Central memory CD8-positive, alpha-beta T cell (primary cell): ENCODE measurements around the gene DZIP1L.

Experiments
- ATAC-seq: fragments of 150-1000 bp; cut with Tn5 transposase; replicated peaks from 2 replicates; pipeline ENCODE4 v1.10.0; 2022; ENCODE audit warnings: mild to moderate bottlenecking, moderate FRiP score, moderate number of reproducible peaks; ENCODE audit not compliant: poor library complexity, severe bottlenecking; ENCODE audit errors: extremely low read depth
- DNase-seq, 2 donors: peaks; one replicate each; pipeline ENCODE4 v3.0.0; 2021; ENCODE audit warnings: low spot score in 2 of 2
- H3K27ac Mint-ChIP-seq: one replicate; pipeline ENCODE4 v1.8.0; 2022; ENCODE audit warnings: low read depth, mild to moderate bottlenecking, moderate library complexity, mixed read lengths
- H3K27me3 Mint-ChIP-seq: one replicate; pipeline ENCODE4 v1.8.0; 2022; ENCODE audit warnings: mixed read lengths
- H3K36me3 Mint-ChIP-seq: one replicate; pipeline ENCODE4 v1.8.0; 2022; ENCODE audit warnings: mild to moderate bottlenecking, moderate library complexity, mixed read lengths; ENCODE audit not compliant: insufficient read depth
- H3K4me1 Mint-ChIP-seq: one replicate; pipeline ENCODE4 v1.8.0; 2022; ENCODE audit warnings: mixed read lengths
- H3K4me3 Mint-ChIP-seq: one replicate; pipeline ENCODE4 v1.8.0; 2022; ENCODE audit warnings: mild to moderate bottlenecking, moderate library complexity, mixed read lengths
- H3K9me3 Mint-ChIP-seq: one replicate; pipeline ENCODE4 v1.8.0; 2022; ENCODE audit warnings: mixed read lengths

DZIP1L gene

GRCh38 chr3:138078901-138079344 is 36.5 kb downstream of the DZIP1L start:
- DNase-seq (no peak), ATAC-seq (no peak)
- peaks cover 2% of the 10 kb centered on the region for H3K36me3 Mint-ChIP-seq
- H3K4me3 Mint-ChIP-seq, result no peak overlapping the region
- H3K4me1 Mint-ChIP-seq, result peaks cover 16% of the 10 kb centered on the region
- H3K9me3 Mint-ChIP-seq, result no peaks in the 10 kb centered on the region
- H3K27me3 Mint-ChIP-seq, result peaks cover 20% of the 10 kb centered on the region
- no peak overlapping the region for H3K27ac Mint-ChIP-seq

DNA sequence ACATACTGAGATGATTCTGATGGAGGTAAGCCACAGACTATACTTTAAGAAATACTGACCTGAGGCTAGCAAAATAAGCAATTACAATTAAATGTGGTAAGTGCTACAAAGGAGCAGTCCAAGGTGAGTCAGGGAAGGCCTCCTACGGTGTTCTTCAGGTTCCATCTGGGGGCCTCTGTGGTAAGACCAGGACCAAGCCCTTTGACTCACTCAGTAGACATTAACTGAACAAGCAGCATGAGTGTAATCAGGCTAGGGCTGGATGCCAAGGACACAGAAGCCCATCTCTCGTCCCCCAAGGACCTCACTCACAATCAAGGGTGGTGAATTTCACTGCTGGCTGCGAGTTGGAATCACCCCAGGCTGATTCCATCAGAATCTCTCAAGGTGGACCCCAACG is 37.3 kb downstream of the DZIP1L start:
- Mint-ChIP-seq H3K27me3 (peaks cover 20% of the 10 kb centered on the region), H3K9me3 (no peaks in the 10 kb centered on the region), H3K4me3 (no peak overlapping the region), H3K4me1 (peaks cover 13% of the 10 kb centered on the region), H3K27ac (no peak overlapping the region), H3K36me3 (peaks cover under 1% of the 10 kb centered on the region)
- no peak for ATAC-seq
- no peak for DNase-seq

DNA sequence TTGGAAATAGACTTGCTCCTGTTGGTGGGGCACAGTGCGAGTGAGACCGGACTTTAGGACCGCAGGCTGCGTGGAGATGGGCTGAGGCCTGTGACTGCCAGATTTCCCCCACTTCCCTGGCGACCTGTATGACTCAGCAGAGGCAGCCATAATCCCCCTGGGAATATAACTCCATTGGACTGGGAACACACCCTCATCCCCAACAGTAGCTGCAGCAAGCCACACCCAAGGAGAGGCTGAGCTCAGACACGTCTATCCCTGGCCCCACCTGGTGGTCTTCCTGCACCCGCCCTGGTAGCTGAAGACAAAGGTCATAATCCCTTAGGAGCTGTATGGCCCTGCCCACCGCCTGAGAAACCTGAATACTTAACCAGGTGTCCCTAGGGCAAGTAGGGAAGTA is 42.6 kb downstream of the DZIP1L start:
- H3K4me3 Mint-ChIP-seq, result no peak overlapping the region
- ATAC-seq (no peak), DNase-seq (no peak)
- H3K9me3 Mint-ChIP-seq, result no peaks in the 10 kb centered on the region
- peaks cover 49% of the 10 kb centered on the region for H3K27me3 Mint-ChIP-seq
- H3K36me3 Mint-ChIP-seq, result no peaks in the 10 kb centered on the region
- no peak overlapping the region for H3K27ac Mint-ChIP-seq
- H3K4me1 Mint-ChIP-seq, result no peaks in the 10 kb centered on the region

DNA sequence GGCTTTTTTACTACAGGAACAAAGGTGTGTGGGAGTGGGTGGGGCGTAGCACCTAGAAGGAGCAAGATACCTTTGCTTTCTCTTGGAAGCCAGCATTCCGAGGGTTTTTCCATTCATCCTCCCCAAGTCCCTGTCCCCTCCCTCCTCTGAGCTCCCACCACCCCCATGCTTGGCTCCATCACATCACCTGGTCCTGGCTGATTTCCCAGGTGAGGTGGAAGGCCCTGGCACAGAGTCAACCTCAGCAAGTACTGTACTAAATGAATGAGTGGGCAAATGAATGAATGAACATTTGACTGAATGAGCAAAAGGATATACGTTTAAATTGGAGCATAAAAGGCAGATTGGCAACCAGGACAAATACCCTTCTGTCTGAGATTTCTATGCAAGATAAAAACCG is 45.4 kb downstream of the DZIP1L start:
- H3K27me3 Mint-ChIP-seq, result peaks cover 37% of the 10 kb centered on the region
- H3K4me1 Mint-ChIP-seq, result no peaks in the 10 kb centered on the region
- H3K36me3 Mint-ChIP-seq, result no peaks in the 10 kb centered on the region
- DNase-seq (no peak), ATAC-seq (no peak)
- no peaks in the 10 kb centered on the region for H3K9me3 Mint-ChIP-seq
- H3K4me3 Mint-ChIP-seq, result no peak overlapping the region
- H3K27ac Mint-ChIP-seq, result no peak overlapping the region

GRCh38 chr3:138068579-138069174 is 46.7 kb downstream of the DZIP1L start:
- H3K36me3 Mint-ChIP-seq, result no peaks in the 10 kb centered on the region
- no peak overlapping the region for H3K27ac Mint-ChIP-seq
- H3K27me3 Mint-ChIP-seq, result peaks cover 29% of the 10 kb centered on the region

GRCh38 chr3:138068046-138068445 is 47.4 kb downstream of the DZIP1L start:
- Mint-ChIP-seq H3K27ac (no peak overlapping the region), H3K4me3 (no peak overlapping the region), H3K27me3 (peaks cover 29% of the 10 kb centered on the region), H3K4me1 (no peaks in the 10 kb centered on the region), H3K36me3 (no peaks in the 10 kb centered on the region), H3K9me3 (no peaks in the 10 kb centered on the region)
- DNase-seq (no peak), ATAC-seq (no peak)

More at GRCh38 chr3:138068579-138069174, 46.7 kb downstream of the DZIP1L start:
- Mint-ChIP-seq H3K4me3 (no peak overlapping the region), H3K9me3 (no peaks in the 10 kb centered on the region), H3K4me1 (no peaks in the 10 kb centered on the region)
- ATAC-seq, result peak; percentile 59
- DNase-seq, result peak; percentile 37 to 54

GRCh38 chr3:138066972-138067371 is 48.4 kb downstream of the DZIP1L start:
- Mint-ChIP-seq H3K4me3 (no peak overlapping the region), H3K9me3 (no peaks in the 10 kb centered on the region), H3K27ac (no peak overlapping the region), H3K27me3 (peaks cover 28% of the 10 kb centered on the region), H3K4me1 (no peaks in the 10 kb centered on the region), H3K36me3 (no peaks in the 10 kb centered on the region)
- ATAC-seq, result no peak
- no peak for DNase-seq

DNA sequence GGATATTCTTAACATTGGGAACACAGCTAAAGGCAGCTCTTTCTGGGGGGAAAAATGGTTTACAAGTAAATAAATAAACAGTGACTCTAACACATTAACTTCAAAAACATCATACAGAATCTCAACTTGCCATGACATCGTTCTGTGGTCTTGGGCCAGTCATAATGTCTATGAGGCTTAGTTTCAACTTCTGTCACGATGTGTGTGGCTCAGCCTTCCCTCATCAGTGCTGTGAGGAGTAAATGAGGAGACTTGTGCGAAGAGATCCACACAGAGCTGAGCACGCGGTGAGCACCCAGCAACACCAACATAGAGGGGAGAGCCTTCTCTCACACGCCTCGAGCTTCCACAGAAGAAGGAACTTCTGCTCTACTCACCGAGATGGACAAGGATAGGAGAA is 49.0 kb downstream of the DZIP1L start:
- H3K9me3 Mint-ChIP-seq, result no peaks in the 10 kb centered on the region
- H3K4me3 Mint-ChIP-seq, result no peak overlapping the region
- no peaks in the 10 kb centered on the region for H3K4me1 Mint-ChIP-seq
- H3K27ac Mint-ChIP-seq, result no peak overlapping the region
- peaks cover 22% of the 10 kb centered on the region for H3K27me3 Mint-ChIP-seq
- ATAC-seq, result no peak
- no peaks in the 10 kb centered on the region for H3K36me3 Mint-ChIP-seq
- no peak for DNase-seq

DNA sequence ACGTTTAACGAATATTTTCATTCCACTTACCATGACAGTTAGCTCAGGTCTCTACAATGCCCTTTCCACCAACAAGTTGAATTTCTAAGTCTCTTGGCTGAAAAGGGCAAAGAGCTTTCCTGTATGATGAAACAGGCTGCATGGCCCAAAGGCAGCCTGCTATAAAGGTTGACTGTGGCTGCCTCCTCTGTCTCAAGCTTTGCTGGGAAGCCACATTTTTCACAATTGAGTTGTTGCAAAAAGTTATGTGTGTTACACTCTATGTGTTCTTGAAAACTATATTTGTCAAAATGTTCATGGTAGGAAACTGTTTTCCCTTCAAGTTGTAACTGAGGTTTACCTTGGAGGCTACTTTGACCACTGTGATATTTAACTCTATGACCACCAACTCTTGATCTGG is 49.5 kb downstream of the DZIP1L start:
- no peak overlapping the region for H3K4me3 Mint-ChIP-seq
- DNase-seq (no peak), ATAC-seq (no peak)
- peaks cover 18% of the 10 kb centered on the region for H3K27me3 Mint-ChIP-seq
- no peaks in the 10 kb centered on the region for H3K9me3 Mint-ChIP-seq
- H3K4me1 Mint-ChIP-seq, result no peaks in the 10 kb centered on the region
- H3K27ac Mint-ChIP-seq, result no peak overlapping the region
- H3K36me3 Mint-ChIP-seq, result no peaks in the 10 kb centered on the region

DNA sequence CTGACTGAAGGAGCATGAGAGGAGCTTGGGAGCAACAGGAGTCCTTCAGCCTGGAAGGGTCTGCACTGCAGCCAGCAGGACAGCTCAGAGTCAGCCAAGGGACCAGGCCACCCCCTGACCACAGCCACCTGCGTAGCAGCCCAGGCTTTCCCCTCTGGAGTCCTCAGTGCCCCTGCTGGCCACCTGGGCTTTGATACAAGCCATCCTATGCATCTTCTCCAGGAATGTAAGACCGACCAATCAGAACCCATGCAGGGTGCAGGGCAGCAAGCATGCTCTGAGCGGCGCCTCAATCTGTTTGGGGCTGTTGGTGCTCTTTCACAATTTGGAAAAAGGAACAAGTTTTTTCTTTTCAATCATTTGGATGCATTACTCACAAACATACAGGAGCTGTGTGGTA is 52.0 kb downstream of the DZIP1L start:
- H3K4me3 Mint-ChIP-seq, result no peak overlapping the region
- H3K27me3 Mint-ChIP-seq, result peaks cover 2% of the 10 kb centered on the region
- no peaks in the 10 kb centered on the region for H3K4me1 Mint-ChIP-seq
- DNase-seq (no peak), ATAC-seq (no peak)
- no peaks in the 10 kb centered on the region for H3K9me3 Mint-ChIP-seq
- peaks cover under 1% of the 10 kb centered on the region for H3K36me3 Mint-ChIP-seq
- no peak overlapping the region for H3K27ac Mint-ChIP-seq

DNA sequence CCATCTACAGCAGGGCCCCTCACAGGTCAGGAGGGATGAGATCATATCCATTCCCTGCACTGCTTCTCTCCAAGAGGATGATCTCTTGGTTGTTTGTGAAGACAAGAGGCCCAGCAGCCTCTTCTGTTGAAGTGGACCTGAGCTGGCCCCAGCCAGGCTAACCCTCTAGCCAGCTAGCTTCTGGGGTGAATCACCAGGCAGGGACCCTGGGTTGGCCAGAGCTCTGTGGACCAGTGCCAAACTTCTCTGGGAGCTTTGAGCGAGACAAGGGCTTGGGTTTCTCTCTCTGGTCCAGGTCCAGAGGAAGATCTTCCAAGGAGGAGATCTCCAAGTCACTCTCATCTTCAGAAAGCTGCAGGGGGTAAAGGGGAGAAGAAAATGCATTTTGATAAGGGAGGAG is 52.8 kb downstream of the DZIP1L start:
- no peak overlapping the region for H3K27ac Mint-ChIP-seq
- no peak overlapping the region for H3K4me3 Mint-ChIP-seq
- DNase-seq (no peak), ATAC-seq (no peak)
- no peaks in the 10 kb centered on the region for H3K27me3 Mint-ChIP-seq
- peaks cover 1% of the 10 kb centered on the region for H3K36me3 Mint-ChIP-seq
- H3K4me1 Mint-ChIP-seq, result no peaks in the 10 kb centered on the region
- H3K9me3 Mint-ChIP-seq, result no peaks in the 10 kb centered on the region

GRCh38 chr3:138062037-138062436 is 53.4 kb downstream of the DZIP1L start:
- ATAC-seq (no peak), DNase-seq (no peak)
- Mint-ChIP-seq H3K4me3 (no peak overlapping the region), H3K4me1 (no peaks in the 10 kb centered on the region), H3K27ac (no peak overlapping the region), H3K36me3 (peaks cover 1% of the 10 kb centered on the region), H3K9me3 (no peaks in the 10 kb centered on the region), H3K27me3 (no peaks in the 10 kb centered on the region)

GRCh38 chr3:138060792-138061191 is 54.6 kb downstream of the DZIP1L start:
- no peaks in the 10 kb centered on the region for H3K9me3 Mint-ChIP-seq
- no peaks in the 10 kb centered on the region for H3K4me1 Mint-ChIP-seq
- ATAC-seq (no peak), DNase-seq (no peak)
- H3K4me3 Mint-ChIP-seq, result no peak overlapping the region
- peaks cover 1% of the 10 kb centered on the region for H3K36me3 Mint-ChIP-seq
- H3K27me3 Mint-ChIP-seq, result peaks cover 9% of the 10 kb centered on the region
- no peak overlapping the region for H3K27ac Mint-ChIP-seq
